Measurements from ENCODE around the gene SIAE.

Gene SIAE

GRCh38 chr11:124673333-124674167 is at the start of gene SIAE, which contains the start of gene SPA17:
Gene SIAE (minus strand): TSS chr11:124673739. CDS start chr11:124673708, 31 bp downstream.
Gene SPA17 (plus strand): TSS chr11:124673904. CDS start chr11:124675265, 1,361 bp downstream.
- DNase-seq (ENCODE audit: low read depth), result peak; percentile 97

GRCh38 chr11:124722176-124722575 is 48.6 kb upstream of the SIAE start:
- no peak for DNase-seq (ENCODE audit: low read depth)

GRCh38 chr11:124719534-124719933 is 46.0 kb upstream of the SIAE start:
- no peak for DNase-seq (ENCODE audit: low read depth)

- DNase-seq (ENCODE audit: low read depth), result no peak
Measured at GRCh38 chr11:124718801-124719200, 45.3 kb upstream of the SIAE start.

- peak; percentile 29 for DNase-seq (ENCODE audit: low read depth)
Measured at GRCh38 chr11:124717786-124718651, 44.5 kb upstream of the SIAE start.

GRCh38 chr11:124717421-124717785 is 43.9 kb upstream of the SIAE start:
- DNase-seq (ENCODE audit: low read depth), result peak; percentile 11

- DNase-seq (ENCODE audit: low read depth), result no peak
Measured at GRCh38 chr11:124716591-124716990, 43.1 kb upstream of the SIAE start.

GRCh38 chr11:124712392-124712791 is 38.9 kb upstream of the SIAE start:
- no peak for DNase-seq (ENCODE audit: low read depth)

GRCh38 chr11:124707829-124708228 is 34.3 kb upstream of the SIAE start:
- no peak for DNase-seq (ENCODE audit: low read depth)

- DNase-seq (ENCODE audit: low read depth), result no peak
Measured at GRCh38 chr11:124700028-124700427, 26.5 kb upstream of the SIAE start.

- no peak for DNase-seq (ENCODE audit: low read depth)
Measured at GRCh38 chr11:124699547-124699946, 26.0 kb upstream of the SIAE start.

- DNase-seq (ENCODE audit: low read depth), result no peak
Measured at GRCh38 chr11:124693142-124693541, 19.6 kb upstream of the SIAE start.

GRCh38 chr11:124682443-124682842 is 8.9 kb upstream of the SIAE start:
- DNase-seq (ENCODE audit: low read depth), result no peak

GRCh38 chr11:124681421-124681820 is 7.9 kb upstream of the SIAE start:
- DNase-seq (ENCODE audit: low read depth), result no peak

- no peak for DNase-seq (ENCODE audit: low read depth)
Measured at GRCh38 chr11:124678416-124678815, 4.9 kb upstream of the SIAE start.

GRCh38 chr11:124676386-124676785 is 2.8 kb upstream of the SIAE start:
- peak; percentile 81 for DNase-seq (ENCODE audit: low read depth)

- no peak for DNase-seq (ENCODE audit: low read depth)
Measured at GRCh38 chr11:124674571-124674970, 1.0 kb upstream of the SIAE start.

- DNase-seq (ENCODE audit: low read depth), result no peak
Measured at GRCh38 chr11:124674168-124674517, 604 bp upstream of the SIAE start.

- no peak for DNase-seq (ENCODE audit: low read depth)
Measured at GRCh38 chr11:124672536-124673215, 863 bp downstream of the SIAE start.

- peak; percentile 5 for DNase-seq (ENCODE audit: low read depth)
Measured at GRCh38 chr11:124670732-124671131, 2.8 kb downstream of the SIAE start.

GRCh38 chr11:124669193-124669592 is 4.3 kb downstream of the SIAE start:
- peak; percentile 50 for DNase-seq (ENCODE audit: low read depth)

- no peak for DNase-seq (ENCODE audit: low read depth)
Measured at GRCh38 chr11:124667601-124668000, 5.9 kb downstream of the SIAE start.
